Body of pancreas (tissue), 4 donors: ENCODE results near the gene DNER. TPM values are rescaled to one million over a fixed set of nuclear protein-coding genes. Genes with fewer than 3 reads are reported as not detected.
"Not testable (repeated sequence)": the region's sequence is repeated elsewhere in the genome, so short reads cannot be mapped to it uniquely, and the experiment has no call there.

Source experiments
- ATAC-seq: fragments of 150-250 bp; one replicate; pipeline ENCODE4 v1.9.1; 2016
- DNase-seq, 4 donors: peaks; one replicate each; pipeline ENCODE4 v3.0.0-alpha.2; 2019
- H3K27ac ChIP-seq, 4 donors: fragments of 200-600 bp; sonication (generic); 1 replicate in 3 of 4; 2 replicates in 1 of 4; pipeline versions ENCODE4 v1.5.1 to v1.6.1; 2016 to 2019; ENCODE audit warnings: mild to moderate bottlenecking in 1 of 4, mixed read lengths in 1 of 4, moderate library complexity in 1 of 4
- H3K27me3 ChIP-seq, 2 donors: fragments of 200-600 bp; sonication (generic); one replicate each; pipeline ENCODE4 v1.6.0; 2016; ENCODE audit warnings: mild to moderate bottlenecking in 1 of 2
- H3K36me3 ChIP-seq, 2 donors: fragments of 200-600 bp; sonication (generic); replicated peaks in 1 of 2; 2 replicates each; pipeline ENCODE4 v1.5.1; 2016; ENCODE audit warnings: low read depth in 2 of 2; ENCODE audit not compliant: insufficient read depth in 1 of 2
- H3K4me1 ChIP-seq: fragments of 200-600 bp; sonication (generic); one replicate; pipeline ENCODE4 v1.6.0; 2016
- H3K4me3 ChIP-seq, 2 donors: fragments of 200-600 bp; sonication (generic); 1 replicate in 1 of 2; 2 replicates in 1 of 2; pipeline ENCODE4 v1.5.1; 2016 to 2019
- H3K9me3 ChIP-seq, 3 donors: fragments of 200-600 bp; sonication (generic); 1 replicate in 2 of 3; 2 replicates in 1 of 3; pipeline ENCODE4 v1.5.1; 2016
- CTCF ChIP-seq, 7 experiments: fragments of 450-650 bp in 4 of 7; fragments of 200-600 bp in 3 of 7; sonication (generic) in 3 of 7; IDR thresholded peaks; one replicate each; pipeline ENCODE4 v1.5.1; 2016 to 2019; ENCODE audit warnings: antibody characterized with exemption in 7 of 7
- POLR2A ChIP-seq, 3 donors: fragments of 450-650 bp; IDR thresholded peaks; one replicate each; pipeline ENCODE4 v1.6.1; 2016; ENCODE audit warnings: antibody characterized with exemption in 3 of 3, mild to moderate bottlenecking in 2 of 3
- WGBS, 2 donors: methylation state at CpG; one replicate each; pipeline ENCODE4 v1.1.5; 2017; 5-methylcytosine and 5-hydroxymethylcytosine counted together
- intact Hi-C: fragments of 100-400 bp; cut with DNase I; formaldehyde crosslinking; loops from one replicate; pipeline ENCODE4 v1.15.1; 2023
- total RNA-seq, 2 donors: library from RNA; depleted of rRNA; stranded (reverse); fragments of >200 nt; gene quantifications; one replicate each; pipeline ENCODE4 v1.1.0, GENCODE V29; 2016

The DNER gene
- total RNA-seq, 2 donors from 2014 or later = 0.78 to 1.3 TPM

DNA sequence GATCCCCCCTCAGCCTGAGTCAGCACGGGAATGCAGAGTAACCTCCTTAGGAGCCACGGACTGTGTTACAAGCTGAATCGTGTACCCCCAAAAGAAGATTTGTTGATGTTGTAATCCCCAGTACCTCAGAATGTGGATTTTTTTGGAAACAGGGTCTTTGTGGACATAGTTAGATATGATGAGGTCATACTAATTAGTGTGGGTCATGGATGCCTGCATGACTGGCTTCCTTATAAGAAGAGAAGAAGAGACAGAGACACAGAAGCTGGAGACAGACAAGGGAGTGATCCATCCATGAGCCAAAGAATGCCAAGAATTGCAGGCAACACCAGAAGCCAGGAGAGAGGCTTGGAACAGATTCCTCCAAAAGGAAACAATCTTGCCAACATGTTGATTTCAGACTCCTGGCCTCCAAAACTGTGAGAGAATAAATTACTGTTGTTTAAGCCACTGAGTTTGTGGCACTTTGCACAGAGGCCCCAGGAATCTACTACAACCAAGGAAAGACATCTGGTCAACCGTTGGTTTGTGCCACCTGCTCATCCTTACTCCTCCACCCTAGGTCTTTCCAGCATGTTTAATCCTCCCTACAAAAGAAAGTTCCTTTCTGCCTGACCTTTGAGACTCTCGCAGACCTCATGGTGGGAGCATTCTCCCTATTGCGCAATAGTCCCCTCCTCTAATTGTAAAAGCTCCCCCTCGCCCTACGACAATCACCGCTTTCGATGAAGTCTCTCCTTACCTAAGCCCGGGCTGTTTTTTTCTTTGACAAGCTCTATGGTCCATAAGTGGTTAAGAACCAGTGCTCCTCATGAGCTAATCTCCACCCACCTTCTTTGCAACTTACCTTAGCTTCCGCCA, 91.6 kb downstream of the DNER start:
- H3K9me3 ChIP-seq = no peaks in the 10 kb centered on the region
- H3K27me3 ChIP-seq = no peaks in the 10 kb centered on the region
- no peak overlapping the region for H3K4me3 ChIP-seq
- no peak overlapping the region for H3K27ac ChIP-seq
- DNase-seq (no peak), ATAC-seq (no peak)
- H3K4me1 ChIP-seq = no peaks in the 10 kb centered on the region
- TF ChIP-seq CTCF (IDR thresholded peaks at IDR 0.05) = no peak
- TF ChIP-seq POLR2A (IDR thresholded peaks at IDR 0.05) = no peak
- intact Hi-C loops = no loop called here
- H3K36me3 ChIP-seq = no peaks in the 10 kb centered on the region
- WGBS, 2 donors = 81 to 92% methylated on average over 12 of the region's 12 CpGs

GRCh38 chr2:229620759-229621158, 93.6 kb downstream of the DNER start:
- H3K27ac ChIP-seq = no peak overlapping the region
- TF ChIP-seq CTCF (IDR thresholded peaks at IDR 0.05) (no peak), POLR2A (IDR thresholded peaks at IDR 0.05) (no peak)
- H3K4me1 ChIP-seq = no peaks in the 10 kb centered on the region
- no peaks in the 10 kb centered on the region for H3K9me3 ChIP-seq
- intact Hi-C loops = no loop called here
- DNase-seq (peak in 2 of 4 donors; percentile 5 to 19), ATAC-seq (no peak)
- 25 to 34% methylated on average over 5 of the region's 5 CpGs for WGBS, 2 donors
- no peaks in the 10 kb centered on the region for H3K27me3 ChIP-seq
- no peak overlapping the region for H3K4me3 ChIP-seq
- H3K36me3 ChIP-seq = no peaks in the 10 kb centered on the region

GRCh38 chr2:229620289-229620688, 94.1 kb downstream of the DNER start:
- 84 to 89% methylated on average over 8 of the region's 8 CpGs for WGBS, 2 donors
- Histone ChIP-seq H3K4me1 (no peaks in the 10 kb centered on the region), H3K27ac (no peak overlapping the region), H3K27me3 (no peaks in the 10 kb centered on the region), H3K9me3 (no peaks in the 10 kb centered on the region), H3K36me3 (no peaks in the 10 kb centered on the region), H3K4me3 (no peak overlapping the region)
- ATAC-seq (no peak), DNase-seq (no peak)
- intact Hi-C loops = no loop called here
- no peak for TF ChIP-seq POLR2A (IDR thresholded peaks at IDR 0.05)
- TF ChIP-seq CTCF (IDR thresholded peaks at IDR 0.05) = no peak

DNA sequence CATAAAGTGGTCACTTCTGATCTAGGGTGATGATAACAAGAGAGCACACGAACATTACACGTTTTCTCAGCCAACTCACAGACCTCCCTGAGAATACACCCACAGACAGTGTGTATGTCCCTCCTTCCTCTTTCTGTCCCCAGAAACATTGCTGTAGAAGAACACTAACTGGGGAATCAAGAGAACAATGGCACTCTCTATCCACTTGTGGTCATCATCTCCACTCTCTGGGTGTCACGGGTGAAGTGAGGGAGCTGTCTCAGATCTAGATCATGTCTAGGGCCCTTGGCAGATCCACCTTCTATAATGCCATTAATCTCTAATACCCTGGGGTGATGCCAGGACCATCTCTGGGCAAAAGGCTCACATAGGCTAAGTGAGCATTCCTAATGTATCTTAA, 97.9 kb downstream of the DNER start:
- TF ChIP-seq CTCF (IDR thresholded peaks at IDR 0.05) = no peak
- no peak for TF ChIP-seq POLR2A (IDR thresholded peaks at IDR 0.05)
- ATAC-seq (no peak), DNase-seq (no peak)
- intact Hi-C loops = no loop called here
- peaks cover 7% of the 10 kb centered on the region for H3K4me1 ChIP-seq
- H3K4me3 ChIP-seq = no peak overlapping the region
- no peak overlapping the region for H3K27ac ChIP-seq
- no peaks in the 10 kb centered on the region for H3K36me3 ChIP-seq
- H3K27me3 ChIP-seq = no peaks in the 10 kb centered on the region
- H3K9me3 ChIP-seq = no peaks in the 10 kb centered on the region
- 77 to 80% methylated on average over 3 of the region's 3 CpGs for WGBS, 2 donors

DNA sequence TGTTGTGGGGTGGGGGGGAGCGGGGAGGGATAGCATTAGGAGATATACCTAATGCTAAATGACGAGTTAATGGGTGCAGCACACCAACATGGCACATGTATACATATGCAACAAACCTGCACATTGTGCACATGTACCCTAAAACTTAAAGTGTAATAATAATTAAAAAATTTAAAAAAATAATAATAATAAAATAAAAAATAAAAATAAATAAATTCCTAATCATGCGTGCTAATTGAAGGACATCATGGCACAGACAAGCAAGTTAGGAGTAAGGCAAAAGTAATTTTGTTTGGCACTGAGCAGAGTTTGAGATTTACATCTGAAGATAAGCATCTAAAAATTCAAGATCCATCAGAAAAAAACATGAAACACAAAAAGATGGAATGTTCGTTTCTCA, 100.3 kb downstream of the DNER start:
- H3K27me3 ChIP-seq, H3K36me3 ChIP-seq, H3K4me3 ChIP-seq, H3K9me3 ChIP-seq, ATAC-seq, DNase-seq, intact Hi-C loops, H3K27ac ChIP-seq: not testable (repeated sequence)
- WGBS, 2 donors = 79 to 91% methylated on average over 4 of the region's 4 CpGs
- peaks cover 18% of the 10 kb centered on the region for H3K4me1 ChIP-seq
